ENCODE results near the gene DUSP15.
"Not testable (repeated sequence)": the region's sequence is repeated elsewhere in the genome, so short reads cannot be mapped to it uniquely, and the experiment has no call there.

Gene DUSP15

GRCh38 chr20:31869942-31870725 is at the start of gene DUSP15, which contains the start of gene TTLL9:
Gene DUSP15 (minus strand): TSS chr20:31870527. CDS start chr20:31870337, 190 bp downstream.
Gene TTLL9 (plus strand): TSS chr20:31870634. CDS start chr20:31871127, 493 bp downstream.
- DNase-seq, result no peak

GRCh38 chr20:31919410-31920155 is 49.3 kb upstream of the DUSP15 start:
- DNase-seq, result no peak

- no peak for DNase-seq
These were observed 48.3 kb upstream of the DUSP15 start for GRCh38 chr20:31918466-31919105.

GRCh38 chr20:31917962-31918412 is 47.7 kb upstream of the DUSP15 start:
- DNase-seq, result not testable (repeated sequence)

GRCh38 chr20:31916708-31917107 is 46.4 kb upstream of the DUSP15 start:
- DNase-seq, result no peak

- DNase-seq, result peak; percentile 60
These were observed 45.4 kb upstream of the DUSP15 start for GRCh38 chr20:31915491-31916280.

GRCh38 chr20:31914170-31914569 is 43.8 kb upstream of the DUSP15 start:
- DNase-seq, result no peak

- DNase-seq, result no peak
These were observed 43.3 kb upstream of the DUSP15 start for GRCh38 chr20:31913431-31914157.

- DNase-seq, result no peak
These were observed 39.9 kb upstream of the DUSP15 start for GRCh38 chr20:31910071-31910803.

- no peak for DNase-seq
These were observed 39.1 kb upstream of the DUSP15 start for GRCh38 chr20:31909253-31910070.

- no peak for DNase-seq
These were observed 38.1 kb upstream of the DUSP15 start for GRCh38 chr20:31908424-31908823.

GRCh38 chr20:31908016-31908415 is 37.7 kb upstream of the DUSP15 start:
- DNase-seq, result no peak

GRCh38 chr20:31907046-31907445 is 36.7 kb upstream of the DUSP15 start:
- no peak for DNase-seq

- no peak for DNase-seq
These were observed 35.7 kb upstream of the DUSP15 start for GRCh38 chr20:31906001-31906400.

- no peak for DNase-seq
These were observed 33.5 kb upstream of the DUSP15 start for GRCh38 chr20:31903627-31904386.

GRCh38 chr20:31901615-31902014 is 31.3 kb upstream of the DUSP15 start:
- DNase-seq, result no peak

GRCh38 chr20:31897541-31897940 is 27.2 kb upstream of the DUSP15 start:
- DNase-seq, result no peak

GRCh38 chr20:31896049-31896448 is 25.7 kb upstream of the DUSP15 start:
- no peak for DNase-seq

GRCh38 chr20:31894980-31895675 is 24.8 kb upstream of the DUSP15 start:
- no peak for DNase-seq
